B cell (primary cell): ENCODE data around the gene KIF3C.

ENCODE experiments used
- CTCF ChIP-seq: fragments of 200-600 bp; IDR thresholded peaks from one replicate; pipeline ENCODE4 v1.8.0; 2022; ENCODE audit warnings: antibody characterized with exemption, mild to moderate bottlenecking
- EZH2 ChIP-seq: IDR thresholded peaks from 2 replicates; pipeline ENCODE4 v1.6.1; 2012; ENCODE audit warnings: borderline replicate concordance, low read depth, mild to moderate bottlenecking, moderate library complexity, low read length; ENCODE audit not compliant: insufficient read depth, poor library complexity, severe bottlenecking

DNA sequence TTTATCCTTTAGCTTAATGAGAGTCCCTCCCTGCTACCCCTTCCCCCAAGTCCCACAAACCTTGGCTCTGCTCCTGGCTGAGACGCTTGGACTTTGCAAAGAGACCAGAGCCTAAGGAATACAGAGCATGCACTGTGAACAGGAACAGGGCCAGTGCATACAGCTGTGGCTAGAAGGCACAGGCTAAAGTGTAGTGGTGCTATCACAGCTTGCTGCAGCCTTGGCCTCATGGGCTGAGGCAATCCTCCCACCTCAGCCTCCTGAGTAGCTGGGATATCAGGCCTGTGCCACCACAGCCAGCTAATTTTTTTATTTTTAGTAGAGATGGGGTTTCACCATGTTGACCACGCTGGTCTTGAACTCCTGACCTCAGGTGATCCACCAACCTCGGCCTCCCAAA is 64.5 kb downstream of the KIF3C start:
- TF ChIP-seq CTCF = no peak
- no peak for TF ChIP-seq EZH2
